ENCODE data around the gene RPIA.
"Not testable (repeated sequence)": the region's sequence is repeated elsewhere in the genome, so short reads cannot be mapped to it uniquely, and the experiment has no call there.

GRCh38 chr2:88796523-88796922 lies 105.0 kb downstream of the RPIA start:
- TF ChIP-seq, protein P1, sequence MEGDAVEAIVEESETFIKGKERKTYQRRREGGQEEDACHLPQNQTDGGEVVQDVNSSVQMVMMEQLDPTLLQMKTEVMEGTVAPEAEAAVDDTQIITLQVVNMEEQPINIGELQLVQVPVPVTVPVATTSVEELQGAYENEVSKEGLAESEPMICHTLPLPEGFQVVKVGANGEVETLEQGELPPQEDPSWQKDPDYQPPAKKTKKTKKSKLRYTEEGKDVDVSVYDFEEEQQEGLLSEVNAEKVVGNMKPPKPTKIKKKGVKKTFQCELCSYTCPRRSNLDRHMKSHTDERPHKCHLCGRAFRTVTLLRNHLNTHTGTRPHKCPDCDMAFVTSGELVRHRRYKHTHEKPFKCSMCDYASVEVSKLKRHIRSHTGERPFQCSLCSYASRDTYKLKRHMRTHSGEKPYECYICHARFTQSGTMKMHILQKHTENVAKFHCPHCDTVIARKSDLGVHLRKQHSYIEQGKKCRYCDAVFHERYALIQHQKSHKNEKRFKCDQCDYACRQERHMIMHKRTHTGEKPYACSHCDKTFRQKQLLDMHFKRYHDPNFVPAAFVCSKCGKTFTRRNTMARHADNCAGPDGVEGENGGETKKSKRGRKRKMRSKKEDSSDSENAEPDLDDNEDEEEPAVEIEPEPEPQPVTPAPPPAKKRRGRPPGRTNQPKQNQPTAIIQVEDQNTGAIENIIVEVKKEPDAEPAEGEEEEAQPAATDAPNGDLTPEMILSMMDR (conservative IDR thresholded peaks at IDR 0.05 in 1 of 2, IDR thresholded peaks at IDR 0.05 in 1 of 2; ENCODE audit: low read depth in 1 of 2, low read length in 2 of 2): not testable (repeated sequence)
- not testable (repeated sequence) for TF ChIP-seq EZH2 (IDR thresholded peaks at IDR 0.05; ENCODE audit: low read length, missing control alignments)
